ENCODE measurements around the gene D2HGDH.
"Not testable (repeated sequence)": the region's sequence is repeated elsewhere in the genome, so short reads cannot be mapped to it uniquely, and the experiment has no call there.

The D2HGDH gene

GRCh38 chr2:241748468-241749256, 14.2 kb downstream of the D2HGDH start:
- no peak for TF ChIP-seq POLR2A (IDR thresholded peaks at IDR 0.05; ENCODE audit: low read depth, low read length)
- FAIRE-seq (no peak), DNase-seq (ENCODE audit: insufficient read length, low spot score) (no peak)

DNA sequence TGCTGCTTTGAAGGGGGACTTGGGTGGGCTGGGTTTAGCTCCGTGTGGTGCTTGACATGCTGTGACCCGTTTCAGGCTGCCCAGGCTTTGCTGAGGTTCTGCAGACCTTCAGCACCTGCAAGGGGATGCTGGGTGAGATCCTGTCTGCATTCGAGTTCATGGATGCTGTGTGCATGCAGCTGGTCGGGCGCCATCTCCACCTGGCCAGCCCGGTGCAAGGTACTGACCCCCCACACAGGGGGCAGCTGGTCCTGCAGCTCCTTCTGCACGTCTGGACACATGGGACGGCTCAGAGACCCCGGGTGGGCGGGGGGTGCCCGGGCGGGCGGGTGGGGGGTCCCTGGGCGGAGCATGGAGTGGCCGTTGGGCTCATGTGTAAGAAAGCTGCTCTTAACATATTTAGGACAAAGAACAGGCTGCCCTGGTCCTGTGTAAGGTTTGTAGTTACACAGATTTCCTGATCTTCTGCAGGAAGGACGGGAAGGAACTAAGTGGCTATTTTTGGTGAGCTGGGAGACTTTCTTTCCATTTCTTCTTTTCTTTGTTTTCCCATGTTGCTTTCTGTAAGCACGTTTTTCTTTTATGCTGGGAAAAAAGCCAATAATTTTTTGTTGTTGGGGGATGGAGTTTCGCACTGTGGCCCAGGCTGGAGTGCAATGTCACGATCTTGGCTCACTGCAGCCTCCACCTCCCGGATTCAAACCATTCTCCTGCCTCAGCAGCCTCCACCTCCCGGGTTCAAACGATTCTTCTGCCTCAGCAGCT, 15.8 kb downstream of the D2HGDH start:
- no peak for TF ChIP-seq POLR2A (IDR thresholded peaks at IDR 0.05; ENCODE audit: low read depth, low read length)
- DNase-seq (ENCODE audit: insufficient read length, low spot score), result no peak
- FAIRE-seq, result no peak

GRCh38 chr2:241751152-241751551, 16.7 kb downstream of the D2HGDH start:
- no peak for FAIRE-seq
- DNase-seq (ENCODE audit: insufficient read length, low spot score), result no peak
- TF ChIP-seq POLR2A (IDR thresholded peaks at IDR 0.05; ENCODE audit: low read depth, low read length), result no peak

DNA sequence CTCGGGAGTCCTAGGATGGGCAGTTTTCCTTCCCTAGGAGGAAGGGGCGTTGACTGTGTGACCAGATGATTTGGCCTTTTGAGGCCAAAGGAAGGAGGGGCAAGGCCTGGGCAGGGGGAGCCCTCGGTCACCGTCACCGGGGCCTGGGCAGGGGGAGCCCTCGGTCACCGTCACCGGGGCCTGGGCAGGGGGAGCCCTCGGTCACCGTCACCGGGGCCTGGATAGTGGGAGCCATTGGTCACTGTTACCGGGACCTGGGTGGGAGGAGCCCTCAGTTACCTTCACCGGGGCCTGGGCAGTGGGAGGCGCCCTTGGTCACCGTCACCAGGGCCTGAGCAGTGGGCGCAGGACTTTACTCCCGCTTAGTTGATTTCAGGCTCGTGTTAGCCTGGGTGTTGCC, 17.3 kb downstream of the D2HGDH start:
- DNase-seq (ENCODE audit: insufficient read length, low spot score) (no peak), FAIRE-seq (no peak)
- TF ChIP-seq POLR2A (IDR thresholded peaks at IDR 0.05; ENCODE audit: low read depth, low read length), result no peak

- FAIRE-seq, result no peak
These were observed 17.8 kb downstream of the D2HGDH start for GRCh38 chr2:241752253-241752652.

DNA sequence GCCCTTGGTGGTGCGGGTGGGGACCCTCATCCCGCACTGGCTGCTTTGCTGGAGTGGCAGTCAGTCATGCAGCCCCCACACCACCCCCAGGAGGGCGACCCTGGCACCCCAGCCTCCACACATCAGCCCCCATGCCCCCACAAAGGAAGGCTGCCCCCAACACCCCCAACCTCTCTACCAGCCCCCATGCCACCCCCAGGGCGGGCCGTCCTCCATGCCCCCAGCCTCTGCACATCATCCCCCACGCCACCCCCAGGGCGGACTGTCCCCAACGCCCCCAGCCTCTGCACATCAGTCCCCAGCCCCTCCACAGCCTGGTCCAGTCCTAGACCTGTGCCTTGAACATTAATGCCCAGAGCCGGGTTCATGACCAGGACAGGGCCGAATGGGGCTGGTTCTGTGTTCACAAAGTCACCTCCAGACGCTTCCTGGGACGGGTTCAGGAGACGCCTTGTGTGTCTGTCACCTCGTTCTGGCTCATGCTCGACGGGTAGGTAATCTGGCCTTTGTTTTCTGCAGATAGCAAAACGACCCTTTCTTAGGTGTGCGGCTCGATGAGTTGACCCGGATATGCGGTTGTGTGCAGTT, 18.4 kb downstream of the D2HGDH start:
- no peak for FAIRE-seq
- no peak for DNase-seq (ENCODE audit: insufficient read length, low spot score)
- TF ChIP-seq POLR2A (IDR thresholded peaks at IDR 0.05; ENCODE audit: low read depth, low read length), result no peak

More at GRCh38 chr2:241752253-241752652, 17.8 kb downstream of the D2HGDH start:
- DNase-seq (ENCODE audit: insufficient read length, low spot score), result no peak
- no peak for TF ChIP-seq POLR2A (IDR thresholded peaks at IDR 0.05; ENCODE audit: low read depth, low read length)

DNA sequence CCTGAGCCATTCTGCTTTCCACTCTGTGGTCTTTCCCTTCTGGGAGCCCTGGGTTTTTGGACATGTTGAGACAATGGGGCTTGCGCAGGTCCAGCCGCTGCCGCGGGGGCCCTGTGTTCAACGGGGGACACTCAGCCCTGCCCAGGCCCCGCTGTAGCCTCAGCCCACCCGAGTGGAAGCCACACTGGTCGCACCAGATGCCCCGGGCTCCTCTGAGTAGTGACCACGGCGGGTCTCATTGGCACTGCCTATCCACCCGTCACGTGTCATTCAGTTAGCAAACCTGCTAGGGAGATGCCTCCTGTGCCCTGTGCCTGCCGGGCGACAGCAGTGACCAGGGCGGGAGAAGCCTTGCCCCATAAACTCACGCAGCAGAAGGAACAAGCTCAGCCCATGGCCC, 19.1 kb downstream of the D2HGDH start:
- DNase-seq (ENCODE audit: insufficient read length, low spot score) (no peak), FAIRE-seq (no peak)
- no peak for TF ChIP-seq POLR2A (IDR thresholded peaks at IDR 0.05; ENCODE audit: low read depth, low read length)

- DNase-seq (ENCODE audit: insufficient read length, low spot score), result no peak
- TF ChIP-seq POLR2A (IDR thresholded peaks at IDR 0.05; ENCODE audit: low read depth, low read length), result no peak
- FAIRE-seq, result no peak
These were observed 19.6 kb downstream of the D2HGDH start for GRCh38 chr2:241754042-241754441.

GRCh38 chr2:241755166-241755565, 20.7 kb downstream of the D2HGDH start:
- no peak for FAIRE-seq
- DNase-seq (ENCODE audit: insufficient read length, low spot score), result no peak
- no peak for TF ChIP-seq POLR2A (IDR thresholded peaks at IDR 0.05; ENCODE audit: low read depth, low read length)

DNA sequence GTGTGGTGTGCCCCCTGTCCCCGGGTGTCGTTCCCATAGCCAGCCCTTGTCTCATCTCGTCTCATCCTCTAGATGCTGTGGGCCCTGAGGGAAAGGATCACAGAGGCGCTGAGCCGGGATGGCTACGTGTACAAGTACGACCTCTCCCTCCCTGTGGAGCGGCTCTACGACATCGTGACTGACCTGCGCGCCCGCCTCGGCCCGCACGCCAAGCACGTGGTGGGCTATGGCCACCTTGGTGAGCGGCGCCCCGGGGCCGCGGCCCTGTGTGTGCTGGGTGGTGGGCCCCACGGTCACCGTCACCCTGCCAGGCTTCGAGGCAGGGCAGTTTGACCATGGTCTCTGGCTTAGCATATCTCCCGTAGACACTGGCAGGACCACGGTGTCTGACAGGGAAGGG, 21.3 kb downstream of the D2HGDH start:
- FAIRE-seq (no peak), DNase-seq (ENCODE audit: insufficient read length, low spot score) (no peak)

DNA sequence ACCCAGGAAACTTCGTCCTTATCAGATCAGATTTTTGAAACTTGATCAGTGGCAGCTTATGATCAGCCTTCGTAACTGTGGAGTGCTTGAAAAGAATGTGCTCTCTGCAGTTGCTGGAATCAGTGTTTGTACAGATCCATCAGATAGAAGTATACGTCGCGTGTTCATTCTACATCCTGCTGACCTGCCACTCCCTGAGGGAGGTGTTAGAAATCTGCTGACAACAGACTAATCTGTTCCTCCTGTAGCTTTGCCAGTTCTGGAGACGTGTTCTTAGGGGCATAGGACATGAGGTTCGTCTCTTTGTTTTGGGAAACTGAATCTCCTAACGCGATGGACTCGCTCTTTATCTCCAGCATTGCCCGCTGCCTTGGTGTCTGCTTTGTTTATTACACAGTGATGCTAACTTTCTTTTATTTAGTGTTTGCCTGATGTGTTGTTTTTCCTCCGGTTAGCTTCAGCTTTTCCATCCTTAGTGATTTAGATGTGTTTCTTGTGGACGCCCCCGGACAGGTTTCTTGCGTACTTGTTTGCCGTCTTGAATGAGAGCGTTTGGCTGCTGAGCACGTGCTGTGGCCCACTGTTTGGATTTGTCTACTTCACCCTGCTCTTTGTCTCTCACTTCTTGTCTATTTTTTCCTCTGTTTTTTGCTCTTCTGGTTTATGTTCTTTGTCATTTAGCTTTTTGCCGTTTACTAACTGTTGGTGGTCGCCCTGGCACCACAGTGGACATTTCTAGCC, 24.8 kb downstream of the D2HGDH start:
- DNase-seq (ENCODE audit: insufficient read length, low spot score) (no peak), FAIRE-seq (no peak)
- TF ChIP-seq POLR2A (IDR thresholded peaks at IDR 0.05; ENCODE audit: low read depth, low read length), result no peak

More for the DNA sequence above, 21.3 kb downstream of the D2HGDH start:
- no peak for TF ChIP-seq POLR2A (IDR thresholded peaks at IDR 0.05; ENCODE audit: low read depth, low read length)

GRCh38 chr2:241759893-241760292, 25.5 kb downstream of the D2HGDH start:
- FAIRE-seq; DNase-seq (ENCODE audit: insufficient read length, low spot score): not testable (repeated sequence)

DNA sequence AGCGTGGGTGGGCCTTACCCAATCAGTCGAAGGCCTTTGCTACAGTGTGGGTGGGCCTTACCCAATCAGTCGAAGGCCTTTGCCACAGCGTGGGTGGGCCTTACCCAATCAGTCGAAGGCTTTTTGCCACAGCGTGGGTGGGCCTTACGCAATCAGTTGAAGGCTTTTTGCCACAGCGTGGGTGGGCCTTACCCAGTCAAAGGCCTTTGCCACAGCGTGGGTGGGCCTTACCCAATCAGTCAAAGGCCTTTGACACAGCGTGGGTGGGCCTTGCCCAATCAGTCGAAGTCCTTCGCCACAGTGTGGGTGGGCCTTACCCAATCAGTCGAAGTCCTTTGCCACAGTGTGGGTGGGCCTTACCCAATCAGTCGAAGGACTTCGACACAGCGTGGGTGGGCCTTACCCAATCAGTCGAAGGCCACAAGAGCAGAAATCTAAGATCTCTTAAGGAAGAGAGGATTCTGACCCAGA, 25.9 kb downstream of the D2HGDH start:
- FAIRE-seq (no peak), DNase-seq (ENCODE audit: insufficient read length, low spot score) (no peak)
- TF ChIP-seq POLR2A (IDR thresholded peaks at IDR 0.05; ENCODE audit: low read depth, low read length), result no peak
